NOMO-1 (cell line): ENCODE results near the gene COL20A1.

Source experiments
- DNase-seq, 2 experiments: peaks; one replicate each; lab custom pipeline; 2025; ENCODE audit not compliant: unreplicated experiment in 2 of 2; lab: John Stamatoyannopoulos, UW

COL20A1 gene

GRCh38 chr20:63357921-63358905 lies 65.2 kb downstream of the COL20A1 start:
- no peak for DNase-seq

GRCh38 chr20:63359164-63359934 lies 66.4 kb downstream of the COL20A1 start:
- no peak for DNase-seq

GRCh38 chr20:63359937-63360849 lies 67.2 kb downstream of the COL20A1 start:
- DNase-seq: no peak

GRCh38 chr20:63360850-63361518 lies 68.0 kb downstream of the COL20A1 start, which contains the start of gene CHRNA4:
CHRNA4 (minus strand) TSS chr20:63361349; CDS start chr20:63361165, 184 bp downstream.
- DNase-seq: no peak

- DNase-seq: no peak
Measured at GRCh38 chr20:63361519-63362435, 68.8 kb downstream of the COL20A1 start.

- DNase-seq: no peak
Measured at GRCh38 chr20:63362436-63363009, 69.5 kb downstream of the COL20A1 start.

GRCh38 chr20:63363013-63363957 lies 70.3 kb downstream of the COL20A1 start:
- no peak for DNase-seq

- DNase-seq: no peak
Measured at GRCh38 chr20:63363981-63364561, 71.1 kb downstream of the COL20A1 start.

GRCh38 chr20:63364801-63365585 lies 72.0 kb downstream of the COL20A1 start:
- DNase-seq: no peak

- no peak for DNase-seq
Measured at GRCh38 chr20:63365601-63366389, 72.8 kb downstream of the COL20A1 start.

GRCh38 chr20:63366390-63367365 lies 73.7 kb downstream of the COL20A1 start:
- DNase-seq: no peak

- DNase-seq: no peak
Measured at GRCh38 chr20:63367446-63368055, 74.6 kb downstream of the COL20A1 start.

GRCh38 chr20:63368151-63368550 lies 75.2 kb downstream of the COL20A1 start:
- DNase-seq: no peak

GRCh38 chr20:63369024-63369530 lies 76.1 kb downstream of the COL20A1 start:
- no peak for DNase-seq
